Neural crest cell (in vitro differentiated cells): ENCODE data around the gene CCL14. TPM values are rescaled to one million over a fixed set of nuclear protein-coding genes. Genes with fewer than 3 reads are reported as not detected.

ENCODE experiments used
- DNase-seq: peaks from one replicate; pipeline ENCODE4 v3.0.0; 2021; ENCODE audit warnings: low read depth, mixed read lengths, low spot score
- H3K27ac Mint-ChIP-seq: one replicate; pipeline ENCODE4 v1.8.0; 2021; ENCODE audit warnings: mild to moderate bottlenecking, mixed read lengths; ENCODE audit not compliant: unreplicated experiment
- H3K27me3 Mint-ChIP-seq: 2 replicates; pipeline ENCODE4 v1.8.0; 2021; ENCODE audit warnings: low read depth, mild to moderate bottlenecking, mixed read lengths
- H3K36me3 Mint-ChIP-seq: 2 replicates; pipeline ENCODE4 v1.8.0; 2021; ENCODE audit warnings: low read depth, mild to moderate bottlenecking, mixed read lengths
- H3K4me1 Mint-ChIP-seq: 2 replicates; pipeline ENCODE4 v1.8.0; 2021; ENCODE audit warnings: mixed read lengths
- H3K4me3 Mint-ChIP-seq: one replicate; pipeline ENCODE4 v1.8.0; 2021; ENCODE audit warnings: mild to moderate bottlenecking, mixed read lengths
- H3K9me3 Mint-ChIP-seq: 2 replicates; pipeline ENCODE4 v1.8.0; 2021; ENCODE audit warnings: mixed read lengths
- CTCF ChIP-seq: fragments of 200-600 bp; sonication (generic); conservative IDR thresholded peaks from 2 replicates; pipeline ENCODE4 v1.5.0; 2021; ENCODE audit warnings: antibody characterized with exemption, mild to moderate bottlenecking
- long read RNA-seq: library from polyadenylated mRNA; unstranded; transcript quantifications from one replicate; pipeline ENCODE4 v2.0.0, GENCODE V29; 2020
- total RNA-seq: library from RNA; stranded (reverse); gene quantifications from 2 replicates; pipeline ENCODE4 v1.2.1, GENCODE V29; 2021

The CCL14 gene
- not detected in 2 replicates for total RNA-seq
- long read RNA-seq = 0 reads

GRCh38 chr17:35986643-35987042 lies at the start of gene CCL14:
Gene CCL14, minus strand, starts transcription at chr17:35986729. Its CDS starts 80 bp downstream, at chr17:35986649.
- DNase-seq = no peak
- no peak within 1 kb of the TSS for H3K4me3 Mint-ChIP-seq
- peaks cover 8% of the 10 kb centered on the region for H3K9me3 Mint-ChIP-seq
- no peak for TF ChIP-seq CTCF
- H3K36me3 Mint-ChIP-seq = peaks cover 4% of the 10 kb centered on the region
- H3K27ac Mint-ChIP-seq = no peak within 1 kb of the TSS
- no peaks in the 10 kb centered on the region for H3K4me1 Mint-ChIP-seq
- peaks cover 5% of the 10 kb centered on the region for H3K27me3 Mint-ChIP-seq

- H3K27ac Mint-ChIP-seq = no peak overlapping the region
- H3K4me3 Mint-ChIP-seq = no peak overlapping the region
- H3K36me3 Mint-ChIP-seq = no peaks in the 10 kb centered on the region
- H3K27me3 Mint-ChIP-seq = peaks cover 19% of the 10 kb centered on the region
- no peaks in the 10 kb centered on the region for H3K4me1 Mint-ChIP-seq
- TF ChIP-seq CTCF = no peak
- H3K9me3 Mint-ChIP-seq = no peaks in the 10 kb centered on the region
- no peak for DNase-seq
Observed at GRCh38 chr17:36036235-36036634, 49.7 kb upstream of the CCL14 start.

DNA sequence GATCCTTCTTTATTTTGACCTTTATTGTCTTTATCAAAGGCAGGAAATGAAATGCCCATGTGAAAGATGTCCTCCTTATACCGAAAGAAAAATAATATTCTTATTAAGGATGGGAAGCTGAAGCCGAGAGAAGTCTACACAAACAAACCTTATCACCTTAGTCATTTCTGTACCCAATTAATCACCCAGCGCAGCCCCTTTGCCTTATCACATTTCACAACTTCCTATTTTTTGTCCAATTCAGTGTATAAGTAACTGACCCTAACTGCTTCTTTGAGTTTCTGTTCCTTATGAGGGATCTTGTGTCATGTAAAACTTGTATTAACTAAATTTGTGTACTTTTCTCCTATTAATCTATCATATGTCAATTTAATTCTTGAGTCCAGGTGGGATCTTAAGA lies 47.6 kb upstream of the CCL14 start:
- no peaks in the 10 kb centered on the region for H3K9me3 Mint-ChIP-seq
- H3K27ac Mint-ChIP-seq = no peak overlapping the region
- H3K36me3 Mint-ChIP-seq = no peaks in the 10 kb centered on the region
- H3K4me1 Mint-ChIP-seq = peaks cover 14% of the 10 kb centered on the region
- H3K27me3 Mint-ChIP-seq = peaks cover 25% of the 10 kb centered on the region
- no peak for TF ChIP-seq CTCF
- no peak overlapping the region for H3K4me3 Mint-ChIP-seq
- DNase-seq = no peak

DNA sequence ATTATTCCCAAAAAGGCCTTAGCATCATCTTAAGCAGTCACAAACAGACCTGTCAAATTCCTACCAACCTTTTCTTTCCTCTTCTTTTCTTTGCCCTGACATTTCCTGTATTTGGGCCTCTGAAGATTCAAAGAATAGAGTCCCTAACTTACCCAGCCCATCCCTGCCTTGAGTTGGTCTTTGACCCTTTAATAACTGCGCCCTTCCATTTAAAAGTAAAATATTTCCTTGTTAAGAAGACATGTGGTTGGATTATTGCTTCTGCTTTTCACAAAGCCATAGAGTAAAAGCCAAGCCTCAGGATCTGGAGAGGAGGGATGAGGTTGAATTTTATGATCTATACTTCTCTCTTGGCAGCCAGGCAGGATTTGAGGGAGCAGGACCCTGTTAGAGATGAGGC lies 44.4 kb upstream of the CCL14 start:
- H3K27me3 Mint-ChIP-seq = peaks cover 25% of the 10 kb centered on the region
- H3K4me3 Mint-ChIP-seq = no peak overlapping the region
- H3K4me1 Mint-ChIP-seq = peaks cover 14% of the 10 kb centered on the region
- H3K9me3 Mint-ChIP-seq = no peaks in the 10 kb centered on the region
- no peak overlapping the region for H3K27ac Mint-ChIP-seq
- H3K36me3 Mint-ChIP-seq = no peaks in the 10 kb centered on the region
- TF ChIP-seq CTCF = no peak
- DNase-seq = no peak

GRCh38 chr17:36027761-36028160 lies 41.2 kb upstream of the CCL14 start:
- H3K4me3 Mint-ChIP-seq = no peak overlapping the region
- no peaks in the 10 kb centered on the region for H3K9me3 Mint-ChIP-seq

More at GRCh38 chr17:36027761-36028160, 41.2 kb upstream of the CCL14 start:
- peaks cover 21% of the 10 kb centered on the region for H3K4me1 Mint-ChIP-seq
- peaks cover 14% of the 10 kb centered on the region for H3K27me3 Mint-ChIP-seq
- no peaks in the 10 kb centered on the region for H3K36me3 Mint-ChIP-seq
- no peak for DNase-seq
- H3K27ac Mint-ChIP-seq = no peak overlapping the region
- no peak for TF ChIP-seq CTCF
